HEK293T (cell line): ENCODE measurements around the gene IL17C.

Experiments used
- BHLHE40 ChIP-seq: fragments of 450-650 bp; IDR thresholded peaks from 2 replicates; pipeline ENCODE4 v1.6.1; 2016; ENCODE audit warnings: mild to moderate bottlenecking, moderate library complexity, borderline replicate concordance
- ELF4 ChIP-seq: fragments of 450-650 bp; IDR thresholded peaks from 2 replicates; pipeline ENCODE4 v1.6.1; 2017; ENCODE audit warnings: antibody characterized with exemption
- FOXA1 ChIP-seq: fragments of 450-650 bp; IDR thresholded peaks from 2 replicates; pipeline ENCODE4 v1.6.1; 2016; ENCODE audit warnings: mild to moderate bottlenecking
- FOXM1 ChIP-seq: fragments of 450-650 bp; IDR thresholded peaks from 2 replicates; pipeline ENCODE4 v1.6.1; 2017; ENCODE audit warnings: mild to moderate bottlenecking, borderline replicate concordance
- HDGF ChIP-seq: fragments of 450-650 bp; IDR thresholded peaks from 2 replicates; pipeline ENCODE4 v1.6.1; 2017; ENCODE audit warnings: antibody characterized with exemption, borderline replicate concordance
- NFRKB ChIP-seq: fragments of 450-650 bp; IDR thresholded peaks from 2 replicates; pipeline ENCODE4 v1.6.1; 2016; ENCODE audit warnings: mild to moderate bottlenecking, moderate library complexity
- SUZ12 ChIP-seq: fragments of 450-650 bp; IDR thresholded peaks from 2 replicates; pipeline ENCODE4 v1.6.1; 2016; ENCODE audit warnings: mild to moderate bottlenecking

GRCh38 chr16:88659160-88659559 lies 20.8 kb downstream of the IL17C start:
- TF ChIP-seq BHLHE40 (no peak), FOXA1 (no peak), HDGF (no peak), SUZ12 (no peak), FOXM1 (no peak), ELF4 (no peak), NFRKB (no peak)
